Measurements from ENCODE around the gene KRTAP4-3.
"Not testable (repeated sequence)": the region's sequence is repeated elsewhere in the genome, so short reads cannot be mapped to it uniquely, and the experiment has no call there.

The KRTAP4-3 gene

DNA sequence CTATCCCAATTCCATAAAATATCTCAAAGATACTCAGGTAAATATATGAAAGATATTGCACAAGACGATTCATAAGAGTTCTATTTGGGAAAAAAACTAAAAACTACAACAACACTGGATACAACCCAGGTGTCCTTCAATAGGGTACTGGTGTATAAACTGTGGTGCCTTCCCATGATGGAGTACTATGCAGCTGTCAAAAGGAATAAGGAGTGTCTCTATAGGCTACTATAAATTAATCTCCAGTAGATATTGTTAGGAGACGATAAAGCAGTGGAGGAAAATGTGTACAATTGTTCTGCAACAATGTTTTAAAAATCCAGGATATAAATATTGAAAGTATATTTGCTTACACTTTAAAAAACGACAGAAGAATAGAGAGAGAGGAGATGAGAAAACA lies 41.6 kb downstream of the KRTAP4-3 start:
- Histone ChIP-seq H3K27ac (no peak overlapping the region), H3K9me3 (no peaks in the 10 kb centered on the region), H3K27me3 (no peaks in the 10 kb centered on the region), H3K4me1 (ENCODE audit: control insufficient read depth in 1 of 2, insufficient read depth in 1 of 2, low read depth in 1 of 2, low read length in 1 of 2) (peaks cover 5 to 14% of the 10 kb centered on the region in 2 experiments), H3K4me3 (ENCODE audit: low read depth in 1 of 2, low read length in 1 of 2) (no peak overlapping the region), H3K36me3 (no peaks in the 10 kb centered on the region)
- TF ChIP-seq, protein P1, sequence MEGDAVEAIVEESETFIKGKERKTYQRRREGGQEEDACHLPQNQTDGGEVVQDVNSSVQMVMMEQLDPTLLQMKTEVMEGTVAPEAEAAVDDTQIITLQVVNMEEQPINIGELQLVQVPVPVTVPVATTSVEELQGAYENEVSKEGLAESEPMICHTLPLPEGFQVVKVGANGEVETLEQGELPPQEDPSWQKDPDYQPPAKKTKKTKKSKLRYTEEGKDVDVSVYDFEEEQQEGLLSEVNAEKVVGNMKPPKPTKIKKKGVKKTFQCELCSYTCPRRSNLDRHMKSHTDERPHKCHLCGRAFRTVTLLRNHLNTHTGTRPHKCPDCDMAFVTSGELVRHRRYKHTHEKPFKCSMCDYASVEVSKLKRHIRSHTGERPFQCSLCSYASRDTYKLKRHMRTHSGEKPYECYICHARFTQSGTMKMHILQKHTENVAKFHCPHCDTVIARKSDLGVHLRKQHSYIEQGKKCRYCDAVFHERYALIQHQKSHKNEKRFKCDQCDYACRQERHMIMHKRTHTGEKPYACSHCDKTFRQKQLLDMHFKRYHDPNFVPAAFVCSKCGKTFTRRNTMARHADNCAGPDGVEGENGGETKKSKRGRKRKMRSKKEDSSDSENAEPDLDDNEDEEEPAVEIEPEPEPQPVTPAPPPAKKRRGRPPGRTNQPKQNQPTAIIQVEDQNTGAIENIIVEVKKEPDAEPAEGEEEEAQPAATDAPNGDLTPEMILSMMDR (IDR thresholded peaks at IDR 0.05), result no peak

DNA sequence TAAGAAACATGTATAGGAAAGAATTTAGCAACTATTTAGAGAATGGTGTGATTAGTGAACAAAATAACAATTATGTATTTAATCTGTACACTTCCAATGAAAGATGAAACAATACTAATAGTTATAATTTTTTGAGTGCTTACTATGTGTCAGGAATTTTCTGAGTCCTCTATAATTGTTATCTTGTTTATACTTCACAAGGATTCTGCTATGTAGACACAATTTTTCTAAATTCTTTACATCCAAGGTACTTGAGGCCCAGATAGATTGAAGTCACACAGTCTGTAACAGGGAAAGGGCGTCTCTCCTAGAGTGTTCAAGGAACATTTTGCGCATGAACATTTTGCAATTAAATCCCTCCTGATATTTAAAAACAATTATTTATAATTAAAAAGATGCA lies 43.0 kb downstream of the KRTAP4-3 start:
- Histone ChIP-seq H3K4me1 (ENCODE audit: control insufficient read depth in 1 of 2, insufficient read depth in 1 of 2, low read depth in 1 of 2, low read length in 1 of 2) (peaks cover 5 to 19% of the 10 kb centered on the region in 2 experiments), H3K27me3 (no peaks in the 10 kb centered on the region), H3K4me3 (ENCODE audit: low read depth in 1 of 2, low read length in 1 of 2) (no peak overlapping the region), H3K36me3 (no peaks in the 10 kb centered on the region), H3K9me3 (no peaks in the 10 kb centered on the region), H3K27ac (no peak overlapping the region)
- TF ChIP-seq, protein P1 (IDR thresholded peaks at IDR 0.05), result no peak

DNA sequence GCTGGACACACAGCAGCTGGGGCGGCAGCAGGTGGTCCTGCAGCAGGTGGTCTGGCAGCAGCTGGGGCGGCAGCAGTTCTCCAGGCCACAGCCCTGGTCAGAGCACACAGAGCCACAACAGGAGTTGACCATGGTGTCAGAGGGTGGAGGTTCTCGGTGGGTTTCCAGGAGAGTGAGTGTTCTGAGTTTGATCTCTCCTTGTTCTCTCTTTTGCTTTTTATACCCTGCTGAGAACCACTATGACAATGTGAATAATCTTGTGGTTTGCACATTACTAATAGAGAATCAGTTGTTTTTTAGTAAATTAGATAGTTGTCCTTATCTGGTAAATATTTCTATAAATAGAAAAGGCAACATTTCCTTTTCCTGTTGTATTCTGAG lies 44.0 kb downstream of the KRTAP4-3 start, which contains the start of gene KRTAP4-12:
Gene KRTAP4-12 (minus strand): TSS at position 192 of the 381 bp plus-strand sequence. CDS start 60 bp downstream, at position 132.
- not testable (repeated sequence) for H3K27me3 ChIP-seq; H3K4me3 ChIP-seq (ENCODE audit: low read depth in 1 of 2, low read length in 1 of 2); H3K9me3 ChIP-seq; H3K27ac ChIP-seq; H3K36me3 ChIP-seq
- peaks cover 5 to 21% of the 10 kb centered on the region in 2 experiments for H3K4me1 ChIP-seq (ENCODE audit: control insufficient read depth in 1 of 2, insufficient read depth in 1 of 2, low read depth in 1 of 2, low read length in 1 of 2)

DNA sequence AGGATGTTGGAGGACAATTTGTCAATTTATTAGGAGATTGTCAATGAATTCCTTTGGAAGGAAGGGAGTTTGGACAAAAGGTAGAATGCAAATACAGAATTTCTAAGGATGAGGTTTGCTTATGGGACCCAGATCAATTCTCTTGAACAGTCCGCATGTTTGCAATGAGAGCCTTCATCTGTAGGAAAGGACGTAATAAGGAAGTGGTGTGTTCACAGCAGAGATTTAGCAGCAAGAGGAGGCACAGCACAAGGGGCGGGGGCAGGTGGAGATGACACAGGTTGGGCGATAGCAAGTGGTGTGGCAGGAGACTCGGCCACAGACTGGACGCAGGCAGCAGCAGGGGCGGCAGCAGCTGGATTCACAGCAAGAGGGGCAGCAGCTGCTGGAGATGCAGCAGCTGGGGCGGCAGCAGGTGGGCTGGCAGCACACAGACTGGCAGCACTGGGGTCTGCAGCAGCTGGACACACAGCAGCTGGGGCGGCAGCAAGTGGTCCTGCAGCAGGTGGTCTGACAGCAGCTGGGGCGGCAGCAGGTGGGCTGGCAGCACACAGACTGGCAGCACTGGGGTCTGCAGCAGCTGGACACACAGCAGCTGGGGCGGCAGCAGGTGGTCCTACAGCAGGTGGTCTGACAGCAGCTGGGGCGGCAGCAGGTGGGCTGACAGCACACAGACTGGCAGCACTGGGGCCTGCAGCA lies 44.6 kb downstream of the KRTAP4-3 start:
- H3K9me3 ChIP-seq; H3K27ac ChIP-seq; H3K4me3 ChIP-seq (ENCODE audit: low read depth in 1 of 2, low read length in 1 of 2); H3K36me3 ChIP-seq; H3K27me3 ChIP-seq: not testable (repeated sequence)
- H3K4me1 ChIP-seq (ENCODE audit: control insufficient read depth in 1 of 2, insufficient read depth in 1 of 2, low read depth in 1 of 2, low read length in 1 of 2), result peaks cover 5 to 21% of the 10 kb centered on the region in 2 experiments

DNA sequence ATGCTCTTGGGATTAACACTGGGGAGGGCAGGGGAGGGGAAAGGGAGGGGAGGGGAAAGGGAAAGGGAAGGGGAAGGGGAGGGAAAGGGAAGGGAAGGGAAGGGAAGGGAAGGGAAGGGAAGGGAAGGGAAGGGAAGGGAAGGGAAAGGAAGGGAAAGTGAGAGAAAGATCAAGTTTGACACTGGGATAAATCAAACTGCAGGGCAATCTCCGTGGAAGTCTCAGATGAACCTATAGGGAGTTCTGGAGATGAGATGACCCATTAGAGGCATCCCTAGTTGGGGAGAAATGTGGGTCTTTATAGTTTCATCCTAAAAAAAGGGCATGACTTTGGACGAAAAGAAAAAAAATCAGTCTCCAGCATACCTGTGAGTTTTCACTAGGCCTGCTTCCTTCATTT lies 46.3 kb downstream of the KRTAP4-3 start:
- Histone ChIP-seq H3K27ac (no peak overlapping the region), H3K36me3 (no peaks in the 10 kb centered on the region), H3K9me3 (no peaks in the 10 kb centered on the region), H3K27me3 (no peaks in the 10 kb centered on the region), H3K4me1 (ENCODE audit: control insufficient read depth in 1 of 2, insufficient read depth in 1 of 2, low read depth in 1 of 2, low read length in 1 of 2) (peaks cover 5 to 21% of the 10 kb centered on the region in 2 experiments), H3K4me3 (ENCODE audit: low read depth in 1 of 2, low read length in 1 of 2) (no peak overlapping the region)
- TF ChIP-seq, protein P1 (IDR thresholded peaks at IDR 0.05), result no peak

DNA sequence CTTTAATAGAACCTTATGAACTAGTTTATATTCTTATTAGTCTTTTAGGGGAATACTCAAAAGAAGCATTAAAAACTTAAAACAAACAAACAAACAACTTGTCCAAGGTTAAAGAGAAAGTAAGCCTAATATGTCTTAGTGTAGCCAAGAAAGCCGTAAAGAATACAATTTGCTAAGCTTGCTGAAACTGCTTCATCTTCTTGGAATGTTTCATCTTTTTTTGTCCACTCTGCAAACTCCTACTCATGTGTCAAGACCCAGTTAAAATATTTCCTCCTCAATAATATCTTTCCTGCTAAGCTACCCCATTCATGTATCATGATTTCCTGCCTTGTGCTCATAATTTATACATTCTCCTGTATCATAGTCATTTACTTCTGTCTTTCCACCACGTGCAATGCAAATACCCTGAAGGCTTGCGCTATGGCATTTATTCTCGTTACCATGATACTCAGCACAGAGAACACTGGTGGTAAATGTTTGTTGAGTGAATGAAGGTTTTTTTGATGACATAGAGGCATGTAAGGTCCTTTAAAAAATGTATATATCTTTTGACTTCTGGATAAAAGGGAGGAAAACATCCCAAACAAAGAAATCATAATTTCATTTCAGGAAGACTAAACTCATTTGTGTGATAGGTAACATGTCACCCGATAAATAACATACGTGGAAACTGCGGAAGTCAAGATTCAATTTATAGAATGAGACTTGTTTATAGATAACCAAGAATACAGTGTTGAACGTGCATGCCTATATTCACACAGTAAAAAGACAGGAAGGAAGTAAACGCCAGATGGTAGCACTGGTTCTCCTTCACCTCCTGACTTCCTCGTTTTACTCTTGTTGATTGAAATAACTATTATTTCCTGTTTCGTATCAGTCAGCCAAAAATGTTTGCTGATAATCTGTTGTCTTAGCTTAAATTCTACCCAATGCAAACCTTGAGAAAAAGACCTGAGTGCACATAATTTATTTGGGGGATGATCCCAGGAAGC lies 48.0 kb downstream of the KRTAP4-3 start:
- H3K4me1 ChIP-seq (ENCODE audit: control insufficient read depth in 1 of 2, insufficient read depth in 1 of 2, low read depth in 1 of 2, low read length in 1 of 2); H3K36me3 ChIP-seq; H3K9me3 ChIP-seq; H3K27ac ChIP-seq; H3K4me3 ChIP-seq (ENCODE audit: low read depth in 1 of 2, low read length in 1 of 2); H3K27me3 ChIP-seq: not testable (repeated sequence)

DNA sequence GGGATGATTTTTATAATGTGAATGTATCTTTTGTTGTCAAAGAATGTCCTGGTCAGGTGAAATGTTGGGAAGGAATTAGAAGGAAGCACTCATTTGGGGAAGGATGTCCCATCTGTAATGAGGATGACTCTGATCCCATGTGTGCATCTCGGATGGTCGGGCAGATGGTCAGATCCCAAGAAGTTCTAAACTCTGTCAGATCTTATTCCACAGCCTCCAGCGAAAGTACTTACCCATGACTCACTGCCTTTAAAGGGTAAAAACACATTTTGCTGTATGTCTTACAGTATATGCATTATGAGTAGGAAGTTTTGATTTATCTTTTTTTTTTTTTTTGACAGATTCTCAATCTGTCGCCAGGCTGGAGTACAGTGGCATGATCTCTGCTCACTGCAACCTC lies 49.3 kb downstream of the KRTAP4-3 start:
- Histone ChIP-seq H3K36me3 (no peaks in the 10 kb centered on the region), H3K4me3 (ENCODE audit: low read depth in 1 of 2, low read length in 1 of 2) (no peak overlapping the region), H3K4me1 (ENCODE audit: control insufficient read depth in 1 of 2, insufficient read depth in 1 of 2, low read depth in 1 of 2, low read length in 1 of 2) (peaks cover 0 to 7% of the 10 kb centered on the region in 2 experiments), H3K27me3 (no peaks in the 10 kb centered on the region), H3K27ac (no peak overlapping the region), H3K9me3 (no peaks in the 10 kb centered on the region)
- TF ChIP-seq, protein P1 (IDR thresholded peaks at IDR 0.05), result no peak

DNA sequence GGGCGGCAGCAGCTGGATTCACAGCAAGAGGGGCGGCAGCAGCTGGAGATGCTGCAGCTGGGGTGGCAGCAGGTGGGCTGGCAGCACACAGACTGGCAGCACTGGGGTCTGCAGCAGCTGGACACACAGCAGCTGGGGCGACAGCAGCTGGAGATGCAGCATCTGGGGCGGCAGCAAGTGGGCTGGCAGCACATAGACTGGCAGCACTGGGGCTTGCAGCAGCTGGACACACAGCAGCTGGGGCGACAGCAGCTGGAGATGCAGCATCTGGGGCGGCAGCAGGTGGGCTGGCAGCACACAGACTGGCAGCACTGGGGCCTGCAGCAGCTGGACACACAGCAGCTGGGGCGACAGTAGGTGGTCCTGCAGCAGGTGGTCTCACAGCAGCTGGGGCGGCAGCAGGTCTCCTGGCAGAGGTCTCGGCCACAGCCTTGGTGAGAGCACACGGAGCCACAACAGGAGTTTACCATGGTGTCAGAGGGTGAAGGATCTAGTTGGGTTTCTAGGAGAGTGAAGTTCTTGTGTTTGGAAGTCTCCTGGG lies 50.1 kb downstream of the KRTAP4-3 start, which contains the start of gene KRTAP4-11:
Gene KRTAP4-11 (minus strand): TSS at position 528 of the 541 bp plus-strand sequence. CDS start 58 bp downstream, at position 470.
- not testable (repeated sequence) for H3K4me3 ChIP-seq (ENCODE audit: low read depth in 1 of 2, low read length in 1 of 2); H3K27me3 ChIP-seq; H3K36me3 ChIP-seq; H3K9me3 ChIP-seq; H3K4me1 ChIP-seq (ENCODE audit: control insufficient read depth in 1 of 2, insufficient read depth in 1 of 2, low read depth in 1 of 2, low read length in 1 of 2); H3K27ac ChIP-seq

Data from neutrophil (primary cell).